Natural killer cell treated with Interleukin-12 subunit alpha and Interleukin-12 subunit beta and Interleukin-15 and Interleukin-18, amount 100 ng/mL, for 72 hours (primary cell): ENCODE data around the gene SMPD4. TPM values are rescaled to one million over a fixed set of nuclear protein-coding genes. Genes with fewer than 3 reads are reported as not detected.
"Not testable (repeated sequence)": the region's sequence is repeated elsewhere in the genome, so short reads cannot be mapped to it uniquely, and the experiment has no call there.

Experiments
- ATAC-seq, 2 donors: fragments of 150-1000 bp; cut with Tn5 transposase in 1 of 2; sonication (Bioruptor Pico), chemical (Tn5 transposase) in 1 of 2; 2 replicates each; pipeline ENCODE4 v1.10.0; 2021
- DNase-seq: peaks from one replicate; pipeline ENCODE4 v3.0.0; 2022; ENCODE audit warnings: low spot score
- H3K27ac Mint-ChIP-seq, 2 donors: 1 replicate in 1 of 2; 2 replicates in 1 of 2; pipeline ENCODE4 v1.8.0; 2022; ENCODE audit warnings: mixed read lengths in 2 of 2, mild to moderate bottlenecking in 1 of 2, moderate library complexity in 1 of 2
- H3K27me3 Mint-ChIP-seq, 2 donors: 1 replicate in 1 of 2; 2 replicates in 1 of 2; pipeline ENCODE4 v1.8.0; 2022; ENCODE audit warnings: mixed read lengths in 2 of 2
- H3K36me3 Mint-ChIP-seq: one replicate; pipeline ENCODE4 v1.8.0; 2022; ENCODE audit warnings: mixed read lengths
- H3K4me1 Mint-ChIP-seq, 2 donors: 1 replicate in 1 of 2; 2 replicates in 1 of 2; pipeline ENCODE4 v1.8.0; 2022; ENCODE audit warnings: low read depth in 2 of 2, mixed read lengths in 2 of 2, mild to moderate bottlenecking in 1 of 2
- H3K4me3 Mint-ChIP-seq: one replicate; pipeline ENCODE4 v1.8.0; 2022; ENCODE audit warnings: mixed read lengths
- H3K9me3 Mint-ChIP-seq: 2 replicates; pipeline ENCODE4 v1.8.0; 2022; ENCODE audit warnings: mixed read lengths
- total RNA-seq, 2 donors: library from RNA; stranded (reverse); gene quantifications; one replicate each; pipeline ENCODE4 v1.2.3, GENCODE V29; 2022

Gene SMPD4
- total RNA-seq, 2 donors from 2014 or later: 84.8 to 122 TPM

- Mint-ChIP-seq H3K4me3 (no peak overlapping the region), H3K27ac (no peak overlapping the region), H3K4me1 (no peaks in the 10 kb centered on the region), H3K9me3 (no peaks in the 10 kb centered on the region), H3K27me3 (peaks cover 11 to 15% of the 10 kb centered on the region in 2 donors), H3K36me3 (no peaks in the 10 kb centered on the region)
- DNase-seq (no peak), ATAC-seq (no peak)
Measured at GRCh38 chr2:130135692-130136541, 45.5 kb downstream of the SMPD4 start.

- not testable (repeated sequence) for H3K9me3 Mint-ChIP-seq, ATAC-seq, H3K4me3 Mint-ChIP-seq, DNase-seq, H3K4me1 Mint-ChIP-seq, H3K27ac Mint-ChIP-seq, H3K36me3 Mint-ChIP-seq
- H3K27me3 Mint-ChIP-seq: peaks cover 9 to 15% of the 10 kb centered on the region in 2 donors
Measured at GRCh38 chr2:130129120-130129829, 52.1 kb downstream of the SMPD4 start, which contains the start of gene POTEF. TSS of gene POTEF (minus strand) at chr2:130129222. CDS start at chr2:130120515, 8,707 bp downstream.

DNA sequence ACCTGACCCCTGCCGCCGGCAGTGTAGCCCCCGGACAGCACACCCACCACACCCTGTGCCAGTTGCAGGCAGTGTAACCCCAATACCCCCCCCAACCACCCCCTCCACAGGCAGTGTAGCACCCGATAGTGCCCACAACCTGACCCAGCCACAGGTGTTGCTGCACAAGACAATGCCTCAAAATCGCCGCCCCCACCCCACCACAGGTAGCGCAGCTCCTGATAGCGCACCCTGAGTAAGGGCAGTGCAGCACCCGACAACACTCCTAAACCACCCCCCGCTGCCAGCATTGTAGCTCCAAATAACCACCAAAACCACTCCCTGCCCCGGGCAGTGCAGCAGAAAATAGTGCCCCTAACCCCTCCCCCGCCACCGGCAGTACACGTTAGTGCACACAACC lies 52.9 kb downstream of the SMPD4 start:
- H3K27ac Mint-ChIP-seq, H3K4me3 Mint-ChIP-seq, H3K36me3 Mint-ChIP-seq, H3K9me3 Mint-ChIP-seq, DNase-seq, H3K4me1 Mint-ChIP-seq: not testable (repeated sequence)
- peaks cover 9 to 15% of the 10 kb centered on the region in 2 donors for H3K27me3 Mint-ChIP-seq
- ATAC-seq: peak; percentile 20 to 43

DNA sequence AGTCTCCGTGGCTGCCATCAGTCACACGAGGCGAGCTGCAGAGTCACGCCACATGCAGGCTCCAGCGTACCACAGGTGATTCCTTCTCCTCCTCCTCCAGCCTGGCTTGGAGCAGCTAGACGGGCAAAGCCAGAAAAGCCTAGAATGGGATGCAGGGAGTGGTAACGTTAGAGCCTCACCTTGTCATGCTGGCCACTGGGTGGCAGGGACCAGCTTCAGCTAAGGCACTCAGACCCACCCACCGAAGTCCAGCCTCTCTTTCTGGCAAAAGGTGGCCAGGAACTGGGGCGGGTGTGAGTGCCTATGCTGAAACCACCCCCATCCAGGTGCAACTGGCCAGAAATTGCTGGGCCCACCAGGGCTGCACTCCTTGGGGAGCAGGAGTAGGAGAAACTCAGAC lies 53.7 kb downstream of the SMPD4 start:
- not testable (repeated sequence) for H3K27ac Mint-ChIP-seq, H3K36me3 Mint-ChIP-seq, H3K9me3 Mint-ChIP-seq, H3K4me1 Mint-ChIP-seq, DNase-seq, H3K4me3 Mint-ChIP-seq, ATAC-seq
- peaks cover 9 to 10% of the 10 kb centered on the region in 2 donors for H3K27me3 Mint-ChIP-seq

GRCh38 chr2:130120924-130121323 lies 60.5 kb downstream of the SMPD4 start:
- not testable (repeated sequence) for H3K27ac Mint-ChIP-seq, H3K9me3 Mint-ChIP-seq, ATAC-seq, H3K27me3 Mint-ChIP-seq, DNase-seq, H3K36me3 Mint-ChIP-seq, H3K4me1 Mint-ChIP-seq, H3K4me3 Mint-ChIP-seq

- not testable (repeated sequence) for H3K4me1 Mint-ChIP-seq, DNase-seq, H3K4me3 Mint-ChIP-seq, H3K9me3 Mint-ChIP-seq, H3K36me3 Mint-ChIP-seq, H3K27ac Mint-ChIP-seq, ATAC-seq, H3K27me3 Mint-ChIP-seq
Measured at GRCh38 chr2:130102597-130103363, 78.6 kb downstream of the SMPD4 start.

Other genes with a start within 250 kb of the SMPD4 start
- gene RAB6C, start 201.9 kb downstream of the SMPD4 start, total RNA-seq: not detected
- not detected for gene POTEF, start 52.4 kb downstream of the SMPD4 start, total RNA-seq
- gene CCDC74B, start 36.5 kb downstream of the SMPD4 start, total RNA-seq: 1 to 10 TPM in 1 of 2 donors, under 1 TPM in 1; 0.83 to 1.7 TPM
- 100 to 1,000 TPM; 179 to 231 TPM for gene MZT2B, start 660 bp upstream of the SMPD4 start, total RNA-seq
- not detected for gene TUBA3E, start 16.8 kb upstream of the SMPD4 start, total RNA-seq
- gene IMP4, start 161.3 kb upstream of the SMPD4 start, total RNA-seq: 100 to 1,000 TPM in 1 of 2 donors, 10 to 100 TPM in 1; 94.1 to 198 TPM
- 100 to 1,000 TPM in 1 of 2 donors, 10 to 100 TPM in 1; 97.9 to 101 TPM for gene PTPN18, start 174.5 kb upstream of the SMPD4 start, total RNA-seq